GM18858 (cell line): Measurements from ENCODE around the gene THBD.

Source experiments
- ATAC-seq: cut with Tn5 transposase; IDR thresholded peaks from one replicate; pipeline ENCODE4 v1.9.1; 2021; ENCODE audit not compliant: unreplicated experiment

The THBD gene

GRCh38 chr20:23084845-23085365 lies 35.4 kb upstream of the THBD start:
- no peak for ATAC-seq

DNA sequence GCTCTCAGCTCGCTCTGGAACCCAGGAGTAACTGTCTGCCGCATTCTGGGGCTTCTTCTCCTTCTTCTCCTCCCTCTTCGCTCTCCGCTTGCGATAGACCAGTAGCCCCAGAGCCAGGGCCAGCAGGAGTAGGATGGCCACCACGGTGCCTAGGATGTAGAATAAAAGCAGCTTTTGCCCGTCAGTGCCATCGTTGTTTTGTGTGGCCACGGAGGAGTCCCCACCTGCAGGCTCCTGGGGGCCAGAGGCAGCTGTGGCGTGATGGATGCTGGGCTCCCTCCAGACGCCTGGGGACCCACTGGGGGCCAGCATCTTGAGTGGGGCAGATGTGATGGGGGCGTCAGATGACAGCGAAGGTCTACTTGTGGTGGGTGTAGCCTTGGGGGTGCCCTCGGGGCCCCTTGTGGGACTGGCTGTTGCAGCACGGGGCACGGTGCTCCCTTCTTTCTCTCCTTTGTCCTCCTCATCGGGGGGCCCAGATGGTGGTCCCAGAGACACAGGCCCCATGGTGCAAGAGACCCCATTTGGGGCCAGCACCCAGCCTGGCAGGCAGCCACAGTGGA lies 34.9 kb upstream of the THBD start:
- no peak for ATAC-seq

DNA sequence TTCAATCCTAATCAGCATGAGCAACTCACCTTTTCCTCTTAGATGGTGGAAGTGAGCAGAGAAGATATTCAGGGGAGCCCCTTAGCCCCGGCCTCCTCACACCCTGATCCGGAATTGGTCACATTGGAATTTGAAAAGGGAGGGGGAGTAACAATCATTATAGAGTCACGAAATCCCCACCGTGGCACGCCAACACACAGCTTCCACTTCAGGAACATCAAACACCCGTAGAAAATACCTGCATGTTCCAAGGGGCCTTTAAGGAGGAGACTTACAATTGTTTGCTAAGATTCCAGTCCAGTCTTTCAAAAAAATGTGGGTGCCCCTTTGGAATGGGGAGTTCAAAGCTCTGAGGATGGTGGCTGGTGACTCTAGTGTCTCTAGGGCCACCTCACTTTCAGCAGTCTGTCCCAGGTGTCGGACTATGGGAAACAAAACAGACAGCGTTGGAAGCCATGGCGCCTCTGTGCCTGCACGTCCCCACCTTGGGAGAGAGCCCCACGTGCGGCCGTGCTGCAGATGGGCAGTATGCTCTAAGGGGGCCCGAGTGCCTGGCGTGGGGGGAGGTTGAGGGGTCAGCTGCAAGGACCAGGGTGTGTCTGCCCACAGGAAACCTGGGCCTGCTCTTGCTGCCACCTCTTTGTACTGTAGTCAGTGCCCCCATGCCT lies 34.2 kb upstream of the THBD start:
- ATAC-seq = no peak

- ATAC-seq = no peak
Measured at GRCh38 chr20:23082846-23083552, 33.5 kb upstream of the THBD start.

GRCh38 chr20:23081263-23081819 lies 31.9 kb upstream of the THBD start:
- no peak for ATAC-seq

GRCh38 chr20:23080521-23080920 lies 31.0 kb upstream of the THBD start:
- no peak for ATAC-seq

- ATAC-seq = no peak
Measured at GRCh38 chr20:23079926-23080325, 30.5 kb upstream of the THBD start.

DNA sequence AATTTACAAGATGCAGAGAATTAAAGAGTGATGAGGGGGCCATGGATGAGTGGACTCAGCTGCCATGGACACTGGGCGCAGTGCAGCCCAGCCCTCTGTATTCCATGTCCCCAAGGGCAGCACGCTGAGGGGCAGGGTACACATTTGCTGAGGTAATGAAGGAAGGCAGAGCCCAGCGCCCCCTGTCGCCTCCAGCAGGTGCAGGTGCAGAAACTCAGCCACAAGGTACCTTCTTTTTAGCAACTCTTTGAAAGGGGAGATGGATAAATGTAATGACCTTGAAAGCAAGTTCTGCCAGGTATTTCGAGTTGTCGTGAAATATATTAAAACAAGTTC lies 29.5 kb upstream of the THBD start:
- no peak for ATAC-seq

DNA sequence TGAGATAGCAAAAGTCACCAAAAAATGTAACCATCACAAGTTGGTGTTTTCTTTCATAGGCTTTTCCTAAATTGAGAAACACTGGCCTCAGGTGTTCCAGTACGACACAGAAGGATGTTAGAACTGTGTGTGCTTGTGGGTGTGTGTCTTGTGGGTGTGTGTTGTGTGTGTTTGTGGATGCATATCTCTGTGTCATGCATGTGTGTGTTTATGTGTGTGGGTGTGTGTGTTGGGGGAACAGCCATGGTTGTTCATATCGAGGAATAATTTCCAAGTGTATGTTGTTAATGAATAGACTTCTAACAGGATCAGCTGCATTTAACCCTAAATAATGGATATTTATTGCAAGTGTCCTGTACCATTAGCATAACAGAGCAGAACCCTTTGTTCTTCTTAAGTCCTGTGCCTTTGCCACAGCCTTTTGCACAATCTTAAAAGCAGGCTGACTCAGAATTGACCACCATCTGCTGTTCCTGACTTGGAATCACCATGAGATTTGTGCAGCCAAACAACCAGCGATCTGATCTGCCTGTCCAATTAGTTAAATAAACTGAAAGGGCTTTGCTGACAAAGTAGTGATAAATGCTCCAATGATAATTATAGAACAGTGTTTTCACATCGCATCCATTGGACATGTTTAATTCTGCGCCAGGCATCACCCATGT lies 29.0 kb upstream of the THBD start:
- no peak for ATAC-seq

DNA sequence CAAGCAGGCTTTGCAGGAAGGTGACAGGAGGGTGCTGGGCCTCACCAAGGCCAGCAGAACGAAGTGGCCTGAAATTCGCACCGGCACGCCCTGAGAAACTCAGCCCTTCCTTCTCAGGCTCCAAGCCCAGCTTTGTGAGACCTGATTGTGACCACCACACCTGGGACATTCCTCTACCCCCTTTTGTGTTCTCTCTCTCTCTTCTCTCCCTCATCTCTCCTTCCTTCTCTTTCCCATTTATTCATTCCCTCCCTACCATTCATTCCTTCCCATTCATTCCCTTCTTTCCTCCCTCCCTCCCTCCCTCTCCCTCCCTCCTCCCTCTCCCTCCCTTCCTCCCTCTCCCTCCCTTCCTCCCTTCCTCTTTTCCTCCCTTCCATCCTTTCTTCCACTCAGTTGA lies 27.8 kb upstream of the THBD start:
- no peak for ATAC-seq

- no peak for ATAC-seq
Measured at GRCh38 chr20:23074052-23074451, 24.6 kb upstream of the THBD start.

GRCh38 chr20:23072892-23073586 lies 23.6 kb upstream of the THBD start:
- no peak for ATAC-seq

- no peak for ATAC-seq
Measured at GRCh38 chr20:23071996-23072395, 22.5 kb upstream of the THBD start.

DNA sequence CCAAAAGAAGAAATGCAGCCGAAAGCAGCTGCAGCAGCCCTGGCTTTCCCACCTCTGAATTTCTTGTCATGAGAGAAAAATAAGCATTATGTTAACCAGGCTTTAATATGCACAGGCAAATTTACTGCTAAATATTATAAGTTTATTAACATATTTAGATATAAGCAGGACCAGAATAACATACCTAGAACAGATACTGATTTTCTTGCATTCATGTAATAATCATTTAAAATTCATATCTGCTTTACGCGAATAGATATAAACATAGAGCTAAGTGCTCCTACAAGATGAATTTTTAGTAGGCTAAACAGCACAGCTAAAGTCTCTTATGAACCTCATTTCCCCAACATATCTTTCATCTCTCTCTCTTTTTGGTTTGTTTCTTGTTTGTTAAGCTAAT lies 21.9 kb upstream of the THBD start:
- no peak for ATAC-seq

GRCh38 chr20:23069108-23069507 lies 19.6 kb upstream of the THBD start:
- ATAC-seq = no peak

- ATAC-seq = no peak
Measured at GRCh38 chr20:23068283-23068682, 18.8 kb upstream of the THBD start.

- ATAC-seq = no peak
Measured at GRCh38 chr20:23066772-23067171, 17.3 kb upstream of the THBD start.

- ATAC-seq = no peak
Measured at GRCh38 chr20:23065266-23066201, 16.1 kb upstream of the THBD start.

DNA sequence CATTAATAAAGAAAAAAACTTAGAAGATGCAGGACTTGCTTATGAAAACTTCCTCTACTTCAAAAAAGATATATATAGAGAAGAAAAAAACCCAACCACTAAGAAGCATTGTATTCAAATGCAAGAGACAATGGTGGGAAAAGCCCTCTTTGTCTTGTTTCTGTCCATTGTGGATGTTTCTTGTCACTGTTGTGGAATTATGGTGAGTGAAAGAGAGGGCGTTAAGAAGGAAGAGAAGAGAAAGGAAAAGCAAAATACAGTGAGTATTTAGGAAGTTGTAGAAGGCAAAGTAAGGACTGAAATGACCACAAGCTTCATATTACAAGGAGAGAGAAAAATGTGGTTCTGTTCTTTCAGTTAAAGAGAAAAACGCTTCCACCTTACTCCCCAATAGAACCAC lies 14.1 kb upstream of the THBD start:
- ATAC-seq = no peak

DNA sequence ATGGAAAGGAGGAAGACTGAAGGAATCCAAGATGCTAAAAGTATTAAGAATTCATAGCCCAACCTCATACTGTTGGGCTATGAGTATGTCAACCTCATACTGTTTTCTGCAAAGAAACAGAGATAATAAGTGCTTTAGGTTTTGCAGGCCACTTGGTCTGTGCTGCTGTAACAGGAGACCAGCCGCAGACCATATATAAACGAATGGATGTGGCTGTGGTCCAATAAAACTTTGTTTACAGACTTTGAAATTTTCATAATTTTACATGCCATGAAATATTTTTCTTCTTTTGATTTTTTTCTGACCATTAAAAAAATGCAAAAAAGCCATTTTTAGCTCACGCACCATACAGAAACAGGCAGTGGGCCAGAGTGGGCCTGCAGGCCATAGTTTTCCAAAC lies 13.7 kb upstream of the THBD start:
- ATAC-seq = no peak
